ENCODE data around the gene CDHR4. TPM values are rescaled to one million over a fixed set of nuclear protein-coding genes. Genes with fewer than 3 reads are reported as not detected.

The CDHR4 gene
- total RNA-seq, result not detected

- no peaks in the 10 kb centered on the region for H3K9me3 ChIP-seq
- DNase-seq (ENCODE audit: extremely low spot score in 2 of 2), result no peak
- H3K36me3 ChIP-seq, result no peaks in the 10 kb centered on the region
- peak within 1 kb of the TSS; percentile 13 for H3K27ac ChIP-seq
- intact Hi-C loops (cut with DNase I), result loop anchor here (5.0 kb wide), 1 partner anchor 43 kb away; no protein-coding TSS in a partner anchor
- no peak for TF ChIP-seq POLR2AphosphoS5 (IDR thresholded peaks at IDR 0.05; ENCODE audit: insufficient read depth in 1 of 2, low read depth in 1 of 2)
- TF ChIP-seq POLR2A (IDR thresholded peaks at IDR 0.05), result no peak
- no peak for TF ChIP-seq CTCF (IDR thresholded peaks at IDR 0.05)
- no peaks in the 10 kb centered on the region for H3K27me3 ChIP-seq
- no peak within 1 kb of the TSS for H3K4me3 ChIP-seq
- H3K4me1 ChIP-seq, result peaks cover 14% of the 10 kb centered on the region
Observed at GRCh38 chr3:49799761-49800160, at the start of gene CDHR4. Gene CDHR4, minus strand, starts transcription at chr3:49799873. Its CDS starts 61 bp downstream, at chr3:49799812.

- Histone ChIP-seq H3K9me3 (no peaks in the 10 kb centered on the region), H3K27me3 (no peaks in the 10 kb centered on the region), H3K36me3 (no peaks in the 10 kb centered on the region), H3K4me3 (no peak overlapping the region), H3K4me1 (no peaks in the 10 kb centered on the region), H3K27ac (no peak overlapping the region)
- no peak for DNase-seq (ENCODE audit: extremely low spot score in 2 of 2)
- TF ChIP-seq POLR2AphosphoS5 (IDR thresholded peaks at IDR 0.05; ENCODE audit: insufficient read depth in 1 of 2, low read depth in 1 of 2), result no peak
- no peak for TF ChIP-seq POLR2A (IDR thresholded peaks at IDR 0.05)
- no peak for TF ChIP-seq CTCF (IDR thresholded peaks at IDR 0.05)
- intact Hi-C loops (cut with DNase I), result loop anchor here (10.0 kb wide), 1 partner anchor 121 kb away; the partner anchor contains the start of gene GMPPB
Observed at GRCh38 chr3:49845694-49846093, 46.0 kb upstream of the CDHR4 start.

GRCh38 chr3:49844464-49845183 lies 45.0 kb upstream of the CDHR4 start:
- H3K36me3 ChIP-seq, result no peaks in the 10 kb centered on the region
- no peak overlapping the region for H3K27ac ChIP-seq
- no peak overlapping the region for H3K4me3 ChIP-seq
- no peaks in the 10 kb centered on the region for H3K9me3 ChIP-seq
- no peak for DNase-seq (ENCODE audit: extremely low spot score in 2 of 2)
- peaks cover 2% of the 10 kb centered on the region for H3K4me1 ChIP-seq
- TF ChIP-seq POLR2AphosphoS5 (IDR thresholded peaks at IDR 0.05; ENCODE audit: insufficient read depth in 1 of 2, low read depth in 1 of 2), result no peak
- no peak for TF ChIP-seq POLR2A (IDR thresholded peaks at IDR 0.05)
- no peak for TF ChIP-seq CTCF (IDR thresholded peaks at IDR 0.05)
- intact Hi-C loops (cut with DNase I), result loop anchor here (5.0 to 10.0 kb wide), 2 partner anchors 42 to 120 kb away; partner anchors contain the start of genes GMPPB and INKA1
- no peaks in the 10 kb centered on the region for H3K27me3 ChIP-seq

- no peak for TF ChIP-seq CTCF (IDR thresholded peaks at IDR 0.05)
- no peak for TF ChIP-seq POLR2AphosphoS5 (IDR thresholded peaks at IDR 0.05; ENCODE audit: insufficient read depth in 1 of 2, low read depth in 1 of 2)
- no peak for TF ChIP-seq POLR2A (IDR thresholded peaks at IDR 0.05)
- Histone ChIP-seq H3K4me1 (peaks cover 6% of the 10 kb centered on the region), H3K36me3 (no peaks in the 10 kb centered on the region), H3K9me3 (no peaks in the 10 kb centered on the region), H3K4me3 (no peak overlapping the region), H3K27ac (no peak overlapping the region), H3K27me3 (no peaks in the 10 kb centered on the region)
- intact Hi-C loops (cut with DNase I), result loop anchor here (5.0 to 10.0 kb wide), 2 partner anchors 41 to 118 kb away; partner anchors contain the start of genes GMPPB and INKA1
- DNase-seq (ENCODE audit: extremely low spot score in 2 of 2), result no peak
Observed at GRCh38 chr3:49842843-49843517, 43.3 kb upstream of the CDHR4 start.

Measured in vagina (tissue), 2 donors.